HG03520 (cell line): ENCODE measurements around the gene PRR13.
"Not testable (repeated sequence)": the region's sequence is repeated elsewhere in the genome, so short reads cannot be mapped to it uniquely, and the experiment has no call there.

ENCODE experiments used
- ATAC-seq: cut with Tn5 transposase; IDR thresholded peaks from one replicate; pipeline ENCODE4 v1.9.1; 2021; ENCODE audit warnings: mild to moderate bottlenecking, moderate library complexity; ENCODE audit not compliant: unreplicated experiment

Gene PRR13

GRCh38 chr12:53441040-53441833, at the start of gene PRR13:
PRR13 (plus strand) TSS chr12:53441734; CDS start chr12:53442715, 981 bp downstream.
- ATAC-seq, result peak; percentile 98

- no peak for ATAC-seq
These were observed 41.6 kb upstream of the PRR13 start for GRCh38 chr12:53399896-53400295.

- ATAC-seq, result not testable (repeated sequence)
These were observed 39.2 kb upstream of the PRR13 start for GRCh38 chr12:53402351-53402750.

- ATAC-seq, result no peak
These were observed 38.7 kb upstream of the PRR13 start for GRCh38 chr12:53402871-53403270.

GRCh38 chr12:53410951-53411350, 30.6 kb upstream of the PRR13 start:
- no peak for ATAC-seq

- no peak for ATAC-seq
These were observed 27.9 kb upstream of the PRR13 start for GRCh38 chr12:53413485-53414204.

- no peak for ATAC-seq
These were observed 26.6 kb upstream of the PRR13 start for GRCh38 chr12:53414756-53415417.

GRCh38 chr12:53415752-53416389, 25.7 kb upstream of the PRR13 start:
- ATAC-seq, result not testable (repeated sequence)

- not testable (repeated sequence) for ATAC-seq
These were observed 24.2 kb upstream of the PRR13 start for GRCh38 chr12:53417291-53417816.

GRCh38 chr12:53418221-53418620, 23.3 kb upstream of the PRR13 start:
- no peak for ATAC-seq

GRCh38 chr12:53419756-53420155, 21.8 kb upstream of the PRR13 start:
- ATAC-seq, result no peak

GRCh38 chr12:53422247-53422646, 19.3 kb upstream of the PRR13 start:
- ATAC-seq, result not testable (repeated sequence)

GRCh38 chr12:53423597-53423996, 17.9 kb upstream of the PRR13 start, which contains the start of gene AMHR2:
AMHR2 (plus strand) TSS chr12:53423855; CDS start chr12:53423935, 80 bp downstream.
- no peak for ATAC-seq

- ATAC-seq, result no peak
These were observed 16.7 kb upstream of the PRR13 start for GRCh38 chr12:53424626-53425514.

- no peak for ATAC-seq
These were observed 15.9 kb upstream of the PRR13 start for GRCh38 chr12:53425515-53426150.

- ATAC-seq, result no peak
These were observed 13.5 kb upstream of the PRR13 start for GRCh38 chr12:53427905-53428594.

GRCh38 chr12:53428741-53429140, 12.8 kb upstream of the PRR13 start:
- no peak for ATAC-seq

GRCh38 chr12:53430116-53430515, 11.4 kb upstream of the PRR13 start:
- no peak for ATAC-seq

- ATAC-seq, result no peak
These were observed 10.3 kb upstream of the PRR13 start for GRCh38 chr12:53431187-53431586.
